Astrocyte (in vitro differentiated cells and primary cell): ENCODE results near the gene EFNA2.

Experiments used
- CTCF ChIP-seq: IDR thresholded peaks from 2 replicates; pipeline ENCODE4 v1.5.1; 2011; ENCODE audit warnings: low read depth, mild to moderate bottlenecking, inconsistent platforms, low read length, moderate library complexity; ENCODE audit not compliant: insufficient read depth
- EZH2 ChIP-seq: IDR thresholded peaks from 2 replicates; pipeline ENCODE4 v1.6.1; 2012; ENCODE audit warnings: mild to moderate bottlenecking, low read length, inconsistent platforms; ENCODE audit not compliant: insufficient read depth

- TF ChIP-seq CTCF: no peak
- TF ChIP-seq EZH2: no peak
Measured at GRCh38 chr19:1239420-1239795, 46.3 kb upstream of the EFNA2 start.
